Osteoblast (primary cell): ENCODE results near the gene SKAP1. TPM values are rescaled to one million over a fixed set of nuclear protein-coding genes. Genes with fewer than 3 reads are reported as not detected.

Experiments
- DNase-seq: peaks from one replicate; pipeline ENCODE4 v3.0.0; 2011; ENCODE audit warnings: low spot score, mixed read lengths; ENCODE audit not compliant: insufficient read length; ENCODE audit errors: missing footprints
- H2AFZ ChIP-seq: 2 replicates; pipeline ENCODE4 v1.6.0; 2011; ENCODE audit warnings: mild to moderate bottlenecking, low read length
- H3K27ac ChIP-seq: 2 replicates; pipeline ENCODE4 v1.5.1; 2011; ENCODE audit warnings: mild to moderate bottlenecking, low read depth, low read length, moderate library complexity
- H3K27me3 ChIP-seq: 2 replicates; pipeline ENCODE4 v1.6.0; 2012; ENCODE audit warnings: mild to moderate bottlenecking, control low read depth, inconsistent platforms, low read length, moderate library complexity; ENCODE audit not compliant: insufficient read depth
- H3K36me3 ChIP-seq: 2 replicates; pipeline ENCODE4 v1.5.1; 2011; ENCODE audit warnings: mild to moderate bottlenecking, low read length, control low read depth, moderate library complexity; ENCODE audit not compliant: insufficient read depth
- H3K4me1 ChIP-seq: 2 replicates; pipeline ENCODE4 v1.5.1; 2011; ENCODE audit warnings: mild to moderate bottlenecking, low read length, control low read depth, moderate library complexity; ENCODE audit not compliant: insufficient read depth
- H3K4me2 ChIP-seq: 2 replicates; pipeline ENCODE4 v1.6.0; 2011; ENCODE audit warnings: mild to moderate bottlenecking, low read length; ENCODE audit not compliant: insufficient read depth
- H3K4me3 ChIP-seq: fragments of 200-600 bp; sonication (generic); 3 replicates; pipeline ENCODE4 v1.5.1; 2012; ENCODE audit warnings: mild to moderate bottlenecking, low read length, inconsistent platforms; ENCODE audit not compliant: insufficient read depth
- H3K79me2 ChIP-seq: 2 replicates; pipeline ENCODE4 v1.6.0; 2012; ENCODE audit warnings: mild to moderate bottlenecking, low read length, control low read depth, inconsistent platforms; ENCODE audit not compliant: insufficient read depth
- H3K9me3 ChIP-seq: 2 replicates; pipeline ENCODE4 v1.5.1; 2011; ENCODE audit warnings: low read depth, low read length, control low read depth
- H4K20me1 ChIP-seq: 2 replicates; pipeline ENCODE4 v1.6.0; 2012; ENCODE audit warnings: mild to moderate bottlenecking, low read length, control low read depth; ENCODE audit not compliant: insufficient read depth
- total RNA-seq: library from RNA; depleted of rRNA; stranded (reverse); fragments of >200 nt; gene quantifications from 2 replicates; pipeline ENCODE4 v1.2.3, GENCODE V29; 2012
- TF ChIP-seq, protein P1 (sequence below): IDR thresholded peaks from 2 replicates; pipeline ENCODE4 v1.5.1; 2011; ENCODE audit warnings: mild to moderate bottlenecking, low read depth, low read length, moderate library complexity; ENCODE audit errors: extremely low read depth

Gene SKAP1
- total RNA-seq, 1 donor = not detected

DNA sequence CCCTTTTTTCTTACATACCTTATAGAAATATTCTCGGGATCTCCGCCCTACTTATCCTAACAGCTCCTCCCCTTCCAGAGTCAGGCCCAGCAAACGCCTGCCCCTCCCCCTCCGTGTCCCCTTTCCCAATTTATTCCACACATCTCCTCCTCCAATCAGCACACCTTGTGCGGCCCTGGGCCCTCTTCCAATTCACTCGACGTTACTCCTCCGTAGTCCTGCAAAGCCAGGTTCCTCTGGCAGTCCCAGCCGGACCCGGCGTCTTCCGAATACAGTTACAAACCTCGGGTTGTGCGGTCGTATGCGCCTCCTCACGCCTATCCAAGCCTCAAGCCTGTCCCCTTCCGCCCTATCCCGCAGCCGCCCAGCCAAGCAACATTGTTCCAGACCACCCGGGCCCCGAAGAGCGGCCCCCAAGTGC lies 329.4 kb downstream of the SKAP1 start:
- no peak for DNase-seq
- Histone ChIP-seq H3K4me1 (peaks cover 3% of the 10 kb centered on the region), H3K79me2 (peaks cover 54% of the 10 kb centered on the region), H3K9me3 (no peaks in the 10 kb centered on the region), H3K27me3 (no peaks in the 10 kb centered on the region), H3K27ac (peak overlapping the region; percentile 70), H3K36me3 (peaks cover 3% of the 10 kb centered on the region), H3K4me2 (peak overlapping the region; percentile 89), H4K20me1 (no peaks in the 10 kb centered on the region), H2AFZ (peak overlapping the region; percentile 92), H3K4me3 (peak overlapping the region; percentile 91)
- TF ChIP-seq, protein P1, sequence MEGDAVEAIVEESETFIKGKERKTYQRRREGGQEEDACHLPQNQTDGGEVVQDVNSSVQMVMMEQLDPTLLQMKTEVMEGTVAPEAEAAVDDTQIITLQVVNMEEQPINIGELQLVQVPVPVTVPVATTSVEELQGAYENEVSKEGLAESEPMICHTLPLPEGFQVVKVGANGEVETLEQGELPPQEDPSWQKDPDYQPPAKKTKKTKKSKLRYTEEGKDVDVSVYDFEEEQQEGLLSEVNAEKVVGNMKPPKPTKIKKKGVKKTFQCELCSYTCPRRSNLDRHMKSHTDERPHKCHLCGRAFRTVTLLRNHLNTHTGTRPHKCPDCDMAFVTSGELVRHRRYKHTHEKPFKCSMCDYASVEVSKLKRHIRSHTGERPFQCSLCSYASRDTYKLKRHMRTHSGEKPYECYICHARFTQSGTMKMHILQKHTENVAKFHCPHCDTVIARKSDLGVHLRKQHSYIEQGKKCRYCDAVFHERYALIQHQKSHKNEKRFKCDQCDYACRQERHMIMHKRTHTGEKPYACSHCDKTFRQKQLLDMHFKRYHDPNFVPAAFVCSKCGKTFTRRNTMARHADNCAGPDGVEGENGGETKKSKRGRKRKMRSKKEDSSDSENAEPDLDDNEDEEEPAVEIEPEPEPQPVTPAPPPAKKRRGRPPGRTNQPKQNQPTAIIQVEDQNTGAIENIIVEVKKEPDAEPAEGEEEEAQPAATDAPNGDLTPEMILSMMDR = no peak

DNA sequence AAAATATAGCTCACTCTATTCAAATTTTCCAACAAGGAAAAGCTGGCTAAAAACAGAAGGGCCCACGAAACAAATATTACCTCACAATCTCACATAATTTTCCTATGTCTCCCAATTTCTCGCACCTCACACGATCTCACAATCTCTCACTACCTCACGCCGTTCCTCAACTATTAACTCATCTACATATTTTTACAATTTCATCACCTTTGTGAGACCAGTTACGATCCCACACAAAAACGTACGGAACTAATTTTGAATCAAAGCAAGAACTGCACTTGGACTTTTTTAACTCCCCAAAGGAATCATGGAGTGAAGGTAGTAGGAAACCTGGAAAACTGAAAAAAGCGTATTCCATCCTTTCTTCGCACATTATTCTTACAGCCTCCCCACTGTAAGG lies 329.9 kb downstream of the SKAP1 start:
- Histone ChIP-seq H3K4me2 (peak overlapping the region; percentile 89), H2AFZ (peak overlapping the region; percentile 92), H3K4me3 (peak overlapping the region; percentile 91), H3K9me3 (no peaks in the 10 kb centered on the region), H4K20me1 (no peaks in the 10 kb centered on the region), H3K4me1 (peaks cover 3% of the 10 kb centered on the region), H3K36me3 (peaks cover 3% of the 10 kb centered on the region), H3K79me2 (peaks cover 58% of the 10 kb centered on the region), H3K27me3 (no peaks in the 10 kb centered on the region), H3K27ac (peak overlapping the region; percentile 70)
- DNase-seq = no peak
- TF ChIP-seq, protein P1 = no peak

DNA sequence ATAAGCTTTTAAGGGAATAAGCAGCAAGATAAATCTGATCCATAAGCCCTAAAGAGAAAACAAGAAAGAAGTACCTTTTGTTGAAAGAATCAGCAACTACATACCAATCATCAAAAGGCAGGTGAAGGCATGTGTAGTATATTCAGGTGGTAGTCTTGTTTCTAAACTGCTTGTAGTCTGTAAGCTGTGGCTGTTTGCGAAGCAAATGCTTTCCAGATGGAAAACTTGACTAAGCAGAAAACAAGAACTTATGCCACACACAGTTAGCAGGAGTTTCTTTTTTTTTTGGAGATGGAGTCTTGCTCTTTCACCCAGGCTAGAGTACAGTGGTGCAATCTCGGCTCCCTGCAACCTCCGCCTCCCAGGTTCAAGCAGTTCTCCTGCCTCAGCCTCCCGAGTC lies 334.4 kb downstream of the SKAP1 start:
- Histone ChIP-seq H3K27ac (no peak overlapping the region), H3K79me2 (peaks cover 97% of the 10 kb centered on the region), H3K4me3 (no peak overlapping the region), H3K4me1 (peaks cover 3% of the 10 kb centered on the region), H3K27me3 (no peaks in the 10 kb centered on the region), H2AFZ (no peak overlapping the region), H3K4me2 (no peak overlapping the region), H3K9me3 (no peaks in the 10 kb centered on the region), H4K20me1 (no peaks in the 10 kb centered on the region), H3K36me3 (peaks cover 7% of the 10 kb centered on the region)
- DNase-seq = no peak
- TF ChIP-seq, protein P1 = no peak

DNA sequence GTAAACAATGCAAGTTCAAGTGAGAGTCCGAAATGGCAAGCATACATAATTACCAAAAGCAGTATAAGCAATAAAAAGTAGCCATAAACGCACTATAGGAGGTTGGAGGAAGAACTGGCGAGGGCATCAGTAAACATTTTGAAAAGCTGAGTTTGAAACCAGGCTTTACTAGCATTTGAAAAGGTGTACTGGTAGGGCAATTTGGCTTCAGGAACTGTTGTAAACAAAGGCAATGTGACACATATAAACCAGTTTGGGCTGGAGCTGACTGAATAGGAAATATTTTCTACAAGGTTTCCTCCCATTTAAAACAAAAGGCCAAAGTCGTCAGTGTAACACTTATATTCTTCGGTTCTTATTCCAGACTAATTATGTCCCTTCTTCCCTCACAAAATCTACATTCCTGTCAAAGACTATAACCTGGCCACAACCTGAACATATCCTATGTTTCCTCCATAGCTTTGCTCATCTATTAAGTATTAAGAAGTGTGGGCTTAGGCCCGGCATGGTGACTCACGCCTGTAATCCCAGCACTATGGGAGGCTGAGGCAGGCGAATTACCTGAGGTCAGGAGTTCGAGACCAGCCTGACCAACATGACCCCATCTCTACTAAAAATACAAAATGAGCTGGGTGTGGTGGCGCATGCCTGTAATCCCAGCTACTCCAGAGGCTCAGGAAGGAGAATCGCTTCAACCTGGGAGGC lies 336.5 kb downstream of the SKAP1 start:
- H3K27ac ChIP-seq = no peak overlapping the region
- no peak overlapping the region for H3K4me2 ChIP-seq
- no peak overlapping the region for H3K4me3 ChIP-seq
- H3K36me3 ChIP-seq = peaks cover 4% of the 10 kb centered on the region
- no peaks in the 10 kb centered on the region for H4K20me1 ChIP-seq
- peaks cover 97% of the 10 kb centered on the region for H3K79me2 ChIP-seq
- DNase-seq = no peak
- no peak overlapping the region for H2AFZ ChIP-seq
- H3K4me1 ChIP-seq = no peaks in the 10 kb centered on the region
- no peaks in the 10 kb centered on the region for H3K27me3 ChIP-seq
- TF ChIP-seq, protein P1 = no peak
- H3K9me3 ChIP-seq = no peaks in the 10 kb centered on the region
